ENCODE data around the gene MMP10. TPM values are rescaled to one million over a fixed set of nuclear protein-coding genes. Genes with fewer than 3 reads are reported as not detected.

MMP10 gene
- total and polyA plus RNA-seq, 2 donors (not counting 1 experiment from before 2014, with no cell fraction given) = not detected

DNA sequence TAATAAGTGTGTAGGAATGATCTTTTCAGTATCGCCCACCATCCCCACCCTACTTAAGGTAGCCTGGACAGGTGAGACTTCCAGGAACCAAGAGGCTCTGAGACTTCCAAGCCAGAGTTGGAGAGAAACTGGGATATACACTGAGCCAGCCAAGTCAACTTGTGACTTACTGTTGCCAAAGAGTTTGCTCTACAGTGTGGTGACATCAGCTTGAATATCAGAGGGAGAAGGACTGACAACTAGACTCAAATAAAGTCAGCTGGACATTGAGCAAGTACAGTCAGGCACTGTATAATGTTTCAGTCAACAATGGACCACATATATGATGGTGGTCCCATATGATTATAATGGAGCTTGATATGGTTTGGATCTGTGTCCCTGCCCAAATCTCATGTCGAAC is 1.2 kb upstream of the MMP10 start:
- Histone ChIP-seq H3K27ac (ENCODE audit: low read length in 2 of 2) (no peak overlapping the region), H3K9me3 (ENCODE audit: control extremely low read depth in 1 of 3, control insufficient read depth in 2 of 3, insufficient read depth in 1 of 3, low read length in 2 of 3) (no peaks in the 10 kb centered on the region), H3K27me3 (replicated peaks in 1 of 4; ENCODE audit: control extremely low read depth in 1 of 4, control insufficient read depth in 3 of 4, insufficient read depth in 4 of 4, low read length in 3 of 4) (peaks cover 0 to 2% (median 0%) of the 10 kb centered on the region in 4 experiments), H2AFZ (ENCODE audit: insufficient read depth, low read depth, low read length, poor library complexity, severe bottlenecking) (no peak overlapping the region), H3K4me3 (ENCODE audit: control extremely low read depth in 1 of 5, extremely low read depth in 1 of 5, insufficient read depth in 1 of 5, low read depth in 2 of 5, low read length in 4 of 5) (no peak overlapping the region), H3K79me2 (ENCODE audit: control insufficient read depth, insufficient read depth, low read length) (no peaks in the 10 kb centered on the region), H3K4me1 (ENCODE audit: control insufficient read depth in 2 of 2, insufficient read depth in 2 of 2, low read length in 2 of 2) (no peaks in the 10 kb centered on the region), H3K36me3 (replicated peaks in 1 of 2; ENCODE audit: control extremely low read depth in 1 of 2, control insufficient read depth in 1 of 2, extremely low read depth in 1 of 2, insufficient read depth in 2 of 2, low read length in 1 of 2) (no peaks in the 10 kb centered on the region), H4K20me1 (ENCODE audit: control insufficient read depth, insufficient read depth, low read length, poor library complexity, severe bottlenecking) (no peaks in the 10 kb centered on the region), H3K4me2 (replicated peaks; ENCODE audit: low read depth, low read length, poor library complexity, severe bottlenecking) (no peak overlapping the region), H3K9ac (ENCODE audit: low read length) (no peak overlapping the region)
- POLR2A ChIA-PET = no interaction called here
- Mint-ChIP-seq H3K27ac (no peak overlapping the region), H3K4me3 (no peak overlapping the region), H3K9me3 (ENCODE audit: insufficient read depth) (no peaks in the 10 kb centered on the region), H3K4me1 (no peaks in the 10 kb centered on the region), H3K27me3 (peaks cover 14% of the 10 kb centered on the region)
- no peak for DNase-seq
- WGBS (ENCODE audit: insufficient coverage) = 60% methylated on average over 1 of the region's 2 CpGs
- CTCF ChIA-PET = no interaction called here
- no peak for ATAC-seq (ENCODE audit: low read depth)
- intact Hi-C loops (cut with micrococcal nuclease) = no loop called here
- TF ChIP-seq EZH2 (IDR thresholded peaks at IDR 0.05; ENCODE audit: borderline replicate concordance, insufficient read depth, low read depth, low read length, poor library complexity, severe bottlenecking) = no peak

DNA sequence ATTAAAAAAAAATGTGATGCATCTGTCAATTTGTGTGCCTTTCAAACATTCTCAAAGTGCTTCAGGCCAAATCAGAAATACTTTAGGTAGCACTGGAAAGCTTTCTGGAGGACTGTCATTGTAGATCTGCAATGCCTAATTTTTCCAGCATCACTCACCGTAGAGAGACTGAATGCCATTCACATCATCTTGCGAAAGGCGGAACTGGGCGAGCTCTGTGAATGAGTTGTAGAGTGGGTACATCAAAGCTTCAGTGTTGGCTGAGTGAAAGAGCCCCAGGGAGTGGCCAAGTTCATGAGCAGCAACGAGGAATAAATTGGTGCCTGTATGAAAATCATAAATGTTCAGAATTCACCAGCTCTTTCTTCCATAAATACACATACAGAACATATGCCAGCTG is 4.0 kb downstream of the MMP10 start:
- no peak overlapping the region for H2AFZ ChIP-seq (ENCODE audit: insufficient read depth, low read depth, low read length, poor library complexity, severe bottlenecking)

More for the DNA sequence above, 4.0 kb downstream of the MMP10 start:
- ChIA-PET POLR2A (no interaction called here), CTCF (no interaction called here)
- DNase-seq (no peak), ATAC-seq (ENCODE audit: low read depth) (no peak)
- 100% methylated on average over 3 of the region's 5 CpGs for WGBS (ENCODE audit: insufficient coverage)
- Mint-ChIP-seq H3K27ac (no peak overlapping the region), H3K4me3 (no peak overlapping the region), H3K4me1 (no peaks in the 10 kb centered on the region), H3K9me3 (ENCODE audit: insufficient read depth) (no peaks in the 10 kb centered on the region), H3K27me3 (peaks cover 21% of the 10 kb centered on the region)
- Histone ChIP-seq H4K20me1 (ENCODE audit: control insufficient read depth, insufficient read depth, low read length, poor library complexity, severe bottlenecking) (no peaks in the 10 kb centered on the region), H3K4me3 (ENCODE audit: control extremely low read depth in 1 of 5, extremely low read depth in 1 of 5, insufficient read depth in 1 of 5, low read depth in 2 of 5, low read length in 4 of 5) (no peak overlapping the region), H3K36me3 (replicated peaks in 1 of 2; ENCODE audit: control extremely low read depth in 1 of 2, control insufficient read depth in 1 of 2, extremely low read depth in 1 of 2, insufficient read depth in 2 of 2, low read length in 1 of 2) (no peaks in the 10 kb centered on the region), H3K9me3 (ENCODE audit: control extremely low read depth in 1 of 3, control insufficient read depth in 2 of 3, insufficient read depth in 1 of 3, low read length in 2 of 3) (no peaks in the 10 kb centered on the region), H3K4me2 (replicated peaks; ENCODE audit: low read depth, low read length, poor library complexity, severe bottlenecking) (no peak overlapping the region), H3K27me3 (replicated peaks in 1 of 4; ENCODE audit: control extremely low read depth in 1 of 4, control insufficient read depth in 3 of 4, insufficient read depth in 4 of 4, low read length in 3 of 4) (no peaks in the 10 kb centered on the region), H3K27ac (ENCODE audit: low read length in 2 of 2) (no peak overlapping the region), H3K4me1 (ENCODE audit: control insufficient read depth in 2 of 2, insufficient read depth in 2 of 2, low read length in 2 of 2) (no peaks in the 10 kb centered on the region), H3K9ac (ENCODE audit: low read length) (no peak overlapping the region), H3K79me2 (ENCODE audit: control insufficient read depth, insufficient read depth, low read length) (no peaks in the 10 kb centered on the region)
- TF ChIP-seq, protein P1, sequence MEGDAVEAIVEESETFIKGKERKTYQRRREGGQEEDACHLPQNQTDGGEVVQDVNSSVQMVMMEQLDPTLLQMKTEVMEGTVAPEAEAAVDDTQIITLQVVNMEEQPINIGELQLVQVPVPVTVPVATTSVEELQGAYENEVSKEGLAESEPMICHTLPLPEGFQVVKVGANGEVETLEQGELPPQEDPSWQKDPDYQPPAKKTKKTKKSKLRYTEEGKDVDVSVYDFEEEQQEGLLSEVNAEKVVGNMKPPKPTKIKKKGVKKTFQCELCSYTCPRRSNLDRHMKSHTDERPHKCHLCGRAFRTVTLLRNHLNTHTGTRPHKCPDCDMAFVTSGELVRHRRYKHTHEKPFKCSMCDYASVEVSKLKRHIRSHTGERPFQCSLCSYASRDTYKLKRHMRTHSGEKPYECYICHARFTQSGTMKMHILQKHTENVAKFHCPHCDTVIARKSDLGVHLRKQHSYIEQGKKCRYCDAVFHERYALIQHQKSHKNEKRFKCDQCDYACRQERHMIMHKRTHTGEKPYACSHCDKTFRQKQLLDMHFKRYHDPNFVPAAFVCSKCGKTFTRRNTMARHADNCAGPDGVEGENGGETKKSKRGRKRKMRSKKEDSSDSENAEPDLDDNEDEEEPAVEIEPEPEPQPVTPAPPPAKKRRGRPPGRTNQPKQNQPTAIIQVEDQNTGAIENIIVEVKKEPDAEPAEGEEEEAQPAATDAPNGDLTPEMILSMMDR (IDR thresholded peaks at IDR 0.05) = no peak
- TF ChIP-seq EZH2 (IDR thresholded peaks at IDR 0.05; ENCODE audit: borderline replicate concordance, insufficient read depth, low read depth, low read length, poor library complexity, severe bottlenecking) = no peak
- intact Hi-C loops (cut with micrococcal nuclease) = no loop called here

Data from B cell (primary cell).